D721Med (cell line): ENCODE measurements around the gene GGA2.

Experiments
- DNase-seq: peaks from one replicate; pipeline ENCODE4 v3.0.0; 2011; ENCODE audit warnings: low spot score; ENCODE audit not compliant: insufficient read length
- FAIRE-seq: peaks from 2 replicates; lab custom pipeline; 2011; peaks lifted over from hg19 to GRCh38; lab: Jason Lieb, UNC
- CTCF ChIP-seq: IDR thresholded peaks from 2 replicates; pipeline ENCODE4 v1.5.1; 2012; ENCODE audit warnings: mild to moderate bottlenecking, control low read depth; ENCODE audit not compliant: insufficient read depth; ENCODE audit errors: missing control alignments

Gene GGA2

GRCh38 chr16:23434380-23434779, 75.9 kb downstream of the GGA2 start:
- FAIRE-seq = no peak

GRCh38 chr16:23433261-23433920, 76.9 kb downstream of the GGA2 start:
- no peak for TF ChIP-seq CTCF
- no peak for DNase-seq
- FAIRE-seq = no peak

More at GRCh38 chr16:23434380-23434779, 75.9 kb downstream of the GGA2 start:
- peak; percentile 31 for DNase-seq
- peak; percentile 88 for TF ChIP-seq CTCF

- FAIRE-seq (no peak), DNase-seq (no peak)
- TF ChIP-seq CTCF = no peak
Observed at GRCh38 chr16:23432176-23433128, 77.8 kb downstream of the GGA2 start.

GRCh38 chr16:23428351-23428750, 81.9 kb downstream of the GGA2 start:
- no peak for TF ChIP-seq CTCF
- DNase-seq (no peak), FAIRE-seq (no peak)

- FAIRE-seq (no peak), DNase-seq (no peak)
- TF ChIP-seq CTCF = no peak
Observed at GRCh38 chr16:23424292-23424958, 85.9 kb downstream of the GGA2 start.

- TF ChIP-seq CTCF = no peak
- DNase-seq = no peak
- FAIRE-seq = no peak
Observed at GRCh38 chr16:23423496-23424049, 86.7 kb downstream of the GGA2 start.
